Skeletal muscle tissue (tissue), 4 donors: Measurements from ENCODE around the gene ZNF462. TPM values are rescaled to one million over a fixed set of nuclear protein-coding genes. Genes with fewer than 3 reads are reported as not detected.

Experiments
- H3K27ac ChIP-seq: one replicate; pipeline ENCODE4 v1.7.0; 2013; ENCODE audit warnings: mild to moderate bottlenecking, low read depth, low read length, inconsistent platforms
- H3K27me3 ChIP-seq, 3 donors: one replicate each; pipeline ENCODE4 v1.7.0; 2013; ENCODE audit warnings: low read length in 3 of 3; ENCODE audit not compliant: control insufficient read depth in 3 of 3, insufficient read depth in 3 of 3
- H3K36me3 ChIP-seq, 3 donors: one replicate each; pipeline ENCODE4 v1.7.0; 2013; ENCODE audit warnings: low read length in 3 of 3; ENCODE audit not compliant: control insufficient read depth in 3 of 3, insufficient read depth in 3 of 3
- H3K4me1 ChIP-seq, 3 donors: one replicate each; pipeline ENCODE4 v1.7.0; 2013; ENCODE audit warnings: low read length in 3 of 3, mild to moderate bottlenecking in 3 of 3; ENCODE audit not compliant: control insufficient read depth in 3 of 3, insufficient read depth in 3 of 3
- H3K4me3 ChIP-seq, 3 donors: one replicate each; pipeline ENCODE4 v1.7.0; 2013; ENCODE audit warnings: low read length in 3 of 3
- H3K9ac ChIP-seq, 3 donors: one replicate each; pipeline ENCODE4 v1.7.0; 2013; ENCODE audit warnings: low read length in 3 of 3, mild to moderate bottlenecking in 3 of 3, moderate library complexity in 2 of 3, low read depth in 1 of 3
- H3K9me3 ChIP-seq, 3 donors: one replicate each; pipeline ENCODE4 v1.7.0; 2013; ENCODE audit warnings: low read length in 3 of 3; ENCODE audit not compliant: control insufficient read depth in 3 of 3
- total RNA-seq: library from RNA; depleted of rRNA; stranded (reverse); fragments of >200 nt; gene quantifications from one replicate; pipeline ENCODE4 v1.2.3, GENCODE V29; 2014
- donor health status: Osteomylitis.

The ZNF462 gene
- total RNA-seq, 1 donor from 2014 or later, result 28.7 TPM

- no peak overlapping the region for H3K27ac ChIP-seq
- no peaks in the 10 kb centered on the region for H3K27me3 ChIP-seq
- H3K9ac ChIP-seq, result no peak overlapping the region
- no peak overlapping the region for H3K4me3 ChIP-seq
- peaks cover 0 to 6% (median 0%) of the 10 kb centered on the region in 3 donors for H3K36me3 ChIP-seq
- H3K9me3 ChIP-seq, result no peaks in the 10 kb centered on the region
- peaks cover 5 to 30% (median 12%) of the 10 kb centered on the region in 3 donors for H3K4me1 ChIP-seq
Observed at GRCh38 chr9:106964329-106964728, 101.4 kb downstream of the ZNF462 start.

DNA sequence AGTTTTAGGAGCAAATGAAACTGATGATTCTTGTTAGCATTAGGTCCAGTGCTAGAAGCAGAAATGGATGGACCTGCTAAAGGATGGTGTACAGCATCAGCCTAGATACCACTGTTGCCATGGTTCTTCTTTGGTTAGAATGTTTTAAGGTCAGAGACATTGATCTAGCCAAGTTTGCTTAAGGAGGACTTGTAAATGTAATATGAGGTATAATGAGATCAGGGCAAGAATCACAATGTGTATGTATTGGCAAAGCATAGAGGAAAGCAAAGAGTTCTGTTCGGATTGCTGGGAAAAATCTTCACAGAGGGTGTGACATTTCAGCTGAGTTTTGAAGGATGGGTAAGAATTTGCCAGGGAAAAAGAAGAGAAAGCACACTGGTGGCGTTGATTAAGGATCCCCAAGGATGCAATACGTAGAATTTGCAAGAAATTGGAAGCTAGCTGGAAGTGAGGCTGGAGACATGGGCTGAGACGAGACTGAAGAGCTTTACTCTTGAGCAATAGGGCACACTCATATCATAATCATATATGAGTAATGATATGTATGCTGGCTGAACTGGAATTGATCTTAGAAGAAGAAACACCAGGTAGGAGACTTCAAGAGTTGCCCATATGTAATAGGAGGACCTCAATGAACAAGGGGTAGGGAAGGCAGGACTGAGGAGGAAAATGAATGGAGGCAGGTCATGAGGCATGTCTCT is 102.0 kb downstream of the ZNF462 start:
- Histone ChIP-seq H3K9me3 (no peaks in the 10 kb centered on the region), H3K27me3 (no peaks in the 10 kb centered on the region), H3K9ac (no peak overlapping the region), H3K36me3 (peaks cover 0 to 1% (median 0%) of the 10 kb centered on the region in 3 donors), H3K4me1 (peaks cover 5 to 35% (median 14%) of the 10 kb centered on the region in 3 donors), H3K4me3 (no peak overlapping the region), H3K27ac (no peak overlapping the region)

DNA sequence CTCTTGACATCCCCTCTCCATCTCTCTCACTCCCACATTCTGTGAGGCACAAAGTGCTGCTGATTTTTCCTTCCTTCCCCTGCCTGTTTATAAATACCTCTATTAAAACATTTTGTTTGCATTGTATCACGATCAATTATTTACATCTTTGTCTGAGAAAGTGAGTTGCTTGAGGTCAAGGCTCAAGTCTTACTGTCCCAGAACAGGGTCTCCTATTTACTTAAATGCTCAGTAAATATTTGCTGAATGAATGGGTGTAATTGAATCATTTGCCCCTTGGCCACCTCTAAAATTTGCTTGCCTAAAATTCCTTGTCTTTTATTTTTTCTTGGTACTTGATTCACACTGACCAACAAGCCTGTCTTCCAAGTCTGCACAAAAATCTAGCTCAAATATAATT is 103.5 kb downstream of the ZNF462 start:
- Histone ChIP-seq H3K9me3 (no peaks in the 10 kb centered on the region), H3K4me3 (no peak overlapping the region), H3K27ac (no peak overlapping the region), H3K9ac (no peak overlapping the region), H3K36me3 (no peaks in the 10 kb centered on the region), H3K4me1 (peaks cover 5 to 32% (median 19%) of the 10 kb centered on the region in 3 donors), H3K27me3 (no peaks in the 10 kb centered on the region)

DNA sequence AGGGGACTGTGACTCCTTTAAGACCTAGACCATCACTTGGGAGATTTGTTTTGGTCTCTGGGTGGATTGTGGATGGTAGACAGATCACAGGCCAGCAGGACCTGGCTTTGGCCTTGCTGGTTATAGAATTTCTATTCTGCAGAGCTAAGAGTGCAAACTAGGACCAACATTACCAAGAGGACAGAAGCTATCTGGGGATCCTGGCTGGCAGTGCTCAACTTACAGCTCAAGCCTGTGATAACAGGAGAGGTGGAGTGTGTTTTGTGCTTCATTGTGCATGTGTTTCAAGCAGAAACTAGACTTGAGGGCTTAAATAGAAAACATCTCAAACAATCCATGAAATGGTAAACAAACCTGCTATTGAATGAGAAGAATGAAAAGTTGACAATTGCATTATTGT is 106.7 kb downstream of the ZNF462 start:
- no peaks in the 10 kb centered on the region for H3K27me3 ChIP-seq
- peaks cover 18 to 26% (median 25%) of the 10 kb centered on the region in 3 donors for H3K36me3 ChIP-seq
- no peaks in the 10 kb centered on the region for H3K9me3 ChIP-seq
- no peak overlapping the region for H3K27ac ChIP-seq
- H3K9ac ChIP-seq, result no peak overlapping the region
- H3K4me3 ChIP-seq, result no peak overlapping the region
- H3K4me1 ChIP-seq, result peaks cover 5 to 22% (median 10%) of the 10 kb centered on the region in 3 donors

GRCh38 chr9:106970219-106970975 is 107.4 kb downstream of the ZNF462 start:
- Histone ChIP-seq H3K27ac (no peak overlapping the region), H3K4me3 (no peak overlapping the region), H3K9me3 (no peaks in the 10 kb centered on the region), H3K9ac (no peak overlapping the region), H3K4me1 (peaks cover 4 to 16% (median 10%) of the 10 kb centered on the region in 3 donors), H3K27me3 (no peaks in the 10 kb centered on the region), H3K36me3 (peaks cover 23 to 33% (median 32%) of the 10 kb centered on the region in 3 donors)

GRCh38 chr9:106970976-106971457 is 108.1 kb downstream of the ZNF462 start:
- H3K4me3 ChIP-seq, result no peak overlapping the region
- H3K27ac ChIP-seq, result no peak overlapping the region
- peaks cover 27 to 37% (median 37%) of the 10 kb centered on the region in 3 donors for H3K36me3 ChIP-seq
- H3K27me3 ChIP-seq, result no peaks in the 10 kb centered on the region
- H3K9me3 ChIP-seq, result no peaks in the 10 kb centered on the region
- H3K4me1 ChIP-seq, result peaks cover 0 to 16% (median 10%) of the 10 kb centered on the region in 3 donors
- H3K9ac ChIP-seq, result no peak overlapping the region

DNA sequence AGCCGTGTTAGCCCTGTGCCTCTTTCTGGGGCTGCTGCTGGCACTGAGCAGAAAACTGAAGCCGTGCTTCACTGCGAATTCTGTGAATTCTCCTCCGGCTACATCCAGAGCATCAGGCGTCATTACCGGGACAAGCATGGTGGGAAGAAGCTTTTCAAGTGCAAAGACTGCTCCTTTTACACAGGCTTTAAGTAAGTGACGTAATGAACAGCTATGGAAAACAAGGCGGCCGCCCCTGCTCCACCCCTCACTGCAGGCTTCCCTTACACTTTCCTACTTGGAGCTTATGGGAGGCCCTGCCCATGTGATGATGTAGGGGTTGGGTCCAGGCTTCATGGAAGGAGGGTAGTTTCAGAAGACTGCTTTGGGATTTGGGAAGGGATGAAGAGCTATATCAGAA is 109.1 kb downstream of the ZNF462 start:
- Histone ChIP-seq H3K4me3 (no peak overlapping the region), H3K36me3 (peaks cover 34 to 47% (median 47%) of the 10 kb centered on the region in 3 donors), H3K27ac (no peak overlapping the region), H3K9ac (no peak overlapping the region), H3K27me3 (no peaks in the 10 kb centered on the region), H3K4me1 (peaks cover 0 to 16% (median 13%) of the 10 kb centered on the region in 3 donors), H3K9me3 (no peaks in the 10 kb centered on the region)

- H3K4me1 ChIP-seq, result peaks cover 0 to 13% (median 9%) of the 10 kb centered on the region in 3 donors
- no peak overlapping the region for H3K27ac ChIP-seq
- H3K36me3 ChIP-seq, result peaks cover 39 to 56% (median 55%) of the 10 kb centered on the region in 3 donors
- H3K4me3 ChIP-seq, result no peak overlapping the region
- no peaks in the 10 kb centered on the region for H3K9me3 ChIP-seq
- no peaks in the 10 kb centered on the region for H3K27me3 ChIP-seq
- H3K9ac ChIP-seq, result no peak overlapping the region
Observed at GRCh38 chr9:106974341-106974740, 111.4 kb downstream of the ZNF462 start.

DNA sequence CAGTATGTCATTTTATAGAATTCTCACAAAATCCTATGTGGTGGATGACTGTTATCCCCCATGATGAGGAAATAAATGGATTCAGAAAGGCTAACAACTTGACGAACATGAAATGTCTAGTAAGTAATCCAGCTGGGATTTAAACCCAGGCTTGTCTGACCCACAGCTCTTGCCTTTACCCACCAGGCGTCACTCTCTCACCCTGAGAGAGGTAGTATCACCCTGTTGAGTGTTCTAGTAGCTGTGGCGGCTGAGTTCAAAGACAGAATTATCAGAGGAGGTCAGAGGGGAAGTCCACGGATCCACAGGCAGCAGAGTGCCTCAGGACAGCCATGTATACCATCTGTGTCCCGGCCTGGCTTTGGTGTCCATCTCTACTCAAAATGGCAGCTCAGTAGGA is 113.8 kb downstream of the ZNF462 start:
- no peak overlapping the region for H3K4me3 ChIP-seq
- peaks cover 0 to 23% (median 2%) of the 10 kb centered on the region in 3 donors for H3K4me1 ChIP-seq
- peaks cover 39 to 64% (median 62%) of the 10 kb centered on the region in 3 donors for H3K36me3 ChIP-seq
- H3K27ac ChIP-seq, result no peak overlapping the region
- H3K9me3 ChIP-seq, result no peaks in the 10 kb centered on the region
- no peak overlapping the region for H3K9ac ChIP-seq
- no peaks in the 10 kb centered on the region for H3K27me3 ChIP-seq
